B cell (primary cell): ENCODE measurements around the gene JAKMIP2.

Experiments used
- EZH2 ChIP-seq: IDR thresholded peaks from 2 replicates; pipeline ENCODE4 v1.6.1; 2012; ENCODE audit warnings: borderline replicate concordance, low read depth, mild to moderate bottlenecking, moderate library complexity, low read length; ENCODE audit not compliant: insufficient read depth, poor library complexity, severe bottlenecking
- TF ChIP-seq, protein P1 (sequence below): fragments of 200-600 bp; IDR thresholded peaks from one replicate; pipeline ENCODE4 v1.8.0; 2022; ENCODE audit warnings: antibody characterized with exemption, mild to moderate bottlenecking

DNA sequence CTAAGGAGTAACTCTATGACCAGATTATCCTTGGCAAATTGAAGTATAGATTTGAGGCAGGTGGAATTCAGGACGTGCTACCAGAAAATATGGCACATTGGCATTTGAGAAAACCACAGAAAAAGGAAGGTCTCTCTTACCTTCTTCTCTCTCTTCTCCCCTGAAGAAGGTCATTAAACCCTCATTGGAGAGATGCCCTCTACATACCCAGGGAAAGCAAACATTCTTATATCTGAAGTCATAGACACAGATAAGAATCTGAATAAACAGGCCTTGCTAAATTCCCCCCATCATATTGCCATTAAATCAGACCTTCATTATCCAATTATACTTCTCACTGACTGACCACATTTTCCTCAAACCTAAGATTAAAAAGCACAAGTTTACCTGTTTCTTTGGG is 31.2 kb upstream of the JAKMIP2 start:
- TF ChIP-seq, protein P1, sequence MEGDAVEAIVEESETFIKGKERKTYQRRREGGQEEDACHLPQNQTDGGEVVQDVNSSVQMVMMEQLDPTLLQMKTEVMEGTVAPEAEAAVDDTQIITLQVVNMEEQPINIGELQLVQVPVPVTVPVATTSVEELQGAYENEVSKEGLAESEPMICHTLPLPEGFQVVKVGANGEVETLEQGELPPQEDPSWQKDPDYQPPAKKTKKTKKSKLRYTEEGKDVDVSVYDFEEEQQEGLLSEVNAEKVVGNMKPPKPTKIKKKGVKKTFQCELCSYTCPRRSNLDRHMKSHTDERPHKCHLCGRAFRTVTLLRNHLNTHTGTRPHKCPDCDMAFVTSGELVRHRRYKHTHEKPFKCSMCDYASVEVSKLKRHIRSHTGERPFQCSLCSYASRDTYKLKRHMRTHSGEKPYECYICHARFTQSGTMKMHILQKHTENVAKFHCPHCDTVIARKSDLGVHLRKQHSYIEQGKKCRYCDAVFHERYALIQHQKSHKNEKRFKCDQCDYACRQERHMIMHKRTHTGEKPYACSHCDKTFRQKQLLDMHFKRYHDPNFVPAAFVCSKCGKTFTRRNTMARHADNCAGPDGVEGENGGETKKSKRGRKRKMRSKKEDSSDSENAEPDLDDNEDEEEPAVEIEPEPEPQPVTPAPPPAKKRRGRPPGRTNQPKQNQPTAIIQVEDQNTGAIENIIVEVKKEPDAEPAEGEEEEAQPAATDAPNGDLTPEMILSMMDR, result no peak
- TF ChIP-seq EZH2, result no peak
